ENCODE measurements around the gene NUDT14. TPM values are rescaled to one million over a fixed set of nuclear protein-coding genes. Genes with fewer than 3 reads are reported as not detected.

The NUDT14 gene
- total RNA-seq, 1 experiment from 2014 or later, result 74.9 TPM

- no peak for DNase-seq (ENCODE audit: low spot score)
Measured at GRCh38 chr14:105135700-105136395, 45.3 kb downstream of the NUDT14 start.

- DNase-seq (ENCODE audit: low spot score), result no peak
Measured at GRCh38 chr14:105132921-105133654, 48.0 kb downstream of the NUDT14 start.

GRCh38 chr14:105131241-105131640 lies 49.9 kb downstream of the NUDT14 start:
- DNase-seq (ENCODE audit: low spot score), result no peak

GRCh38 chr14:105128059-105128458 lies 53.1 kb downstream of the NUDT14 start:
- DNase-seq (ENCODE audit: low spot score), result no peak

- DNase-seq (ENCODE audit: low spot score), result no peak
Measured at GRCh38 chr14:105126981-105127329, 54.2 kb downstream of the NUDT14 start.

- DNase-seq (ENCODE audit: low spot score), result no peak
Measured at GRCh38 chr14:105126126-105126980, 54.8 kb downstream of the NUDT14 start.

- no peak for DNase-seq (ENCODE audit: low spot score)
Measured at GRCh38 chr14:105124823-105125222, 56.3 kb downstream of the NUDT14 start.

GRCh38 chr14:105123981-105124765 lies 56.9 kb downstream of the NUDT14 start:
- DNase-seq (ENCODE audit: low spot score), result no peak

- DNase-seq (ENCODE audit: low spot score), result no peak
Measured at GRCh38 chr14:105123064-105123665, 57.9 kb downstream of the NUDT14 start.

Small RNA genes lying within 50 kb of the gene (small RNA-seq; reads per million reads assigned to genes)
- gene MIR6765, result not detected

Other genes with a start within 250 kb of the NUDT14 start
- 1.5 and 1.6 TPM in 2 replicates for gene AHNAK2, start 202.9 kb downstream of the NUDT14 start, total RNA-seq (2014; rRNA removed; shearing (Covaris generic))
- 9.8 and 11.6 TPM in 2 replicates for gene CLBA1, start 195.5 kb downstream of the NUDT14 start, total RNA-seq (2014; rRNA removed; shearing (Covaris generic))
- gene CDCA4, start 160.2 kb downstream of the NUDT14 start, total RNA-seq (2014; rRNA removed; shearing (Covaris generic)), result 45.4 and 45.7 TPM in 2 replicates
- not detected in 2 replicates for gene GPR132, start 115.9 kb downstream of the NUDT14 start, total RNA-seq (2014; rRNA removed; shearing (Covaris generic))
- 10.6 and 16.0 TPM in 2 replicates for gene JAG2, start 12.5 kb downstream of the NUDT14 start, total RNA-seq (2014; rRNA removed; shearing (Covaris generic))
- 65.8 and 72.3 TPM in 2 replicates for gene BTBD6, start 67.2 kb upstream of the NUDT14 start, total RNA-seq (2014; rRNA removed; shearing (Covaris generic))
- 46.6 and 50.2 TPM in 2 replicates for gene BRF1, start 119.7 kb upstream of the NUDT14 start, total RNA-seq (2014; rRNA removed; shearing (Covaris generic))
- 65.6 and 65.7 TPM in 2 replicates for gene PACS2, start 133.4 kb upstream of the NUDT14 start, total RNA-seq (2014; rRNA removed; shearing (Covaris generic))
- gene TEX22, start 217.2 kb upstream of the NUDT14 start, total RNA-seq (2014; rRNA removed; shearing (Covaris generic)), result not detected in 2 replicates
- 120 and 136 TPM in 2 replicates for gene MTA1, start 238.5 kb upstream of the NUDT14 start, total RNA-seq (2014; rRNA removed; shearing (Covaris generic))

All from HT-29 (cell line).